HUES6 (cell line): ENCODE data around the gene SACM1L.
A peak's percentile ranks its signal among the peaks of the same experiment; 100 is the strongest.
"Not testable (repeated sequence)": the region's sequence is repeated elsewhere in the genome, so short reads cannot be mapped to it uniquely, and the experiment has no call there.

Experiments
- H3K27ac ChIP-seq: 2 replicates; pipeline ENCODE4 v1.7.0; 2013; ENCODE audit warnings: low read depth, mild to moderate bottlenecking, low read length, inconsistent platforms
- H3K27me3 ChIP-seq: 2 replicates; pipeline ENCODE4 v1.6.1; 2013; ENCODE audit warnings: low read length; ENCODE audit not compliant: control insufficient read depth, insufficient read depth
- H3K36me3 ChIP-seq: 2 replicates; pipeline ENCODE4 v1.6.1; 2013; ENCODE audit warnings: low read length; ENCODE audit not compliant: control insufficient read depth, insufficient read depth
- H3K4me1 ChIP-seq: 2 replicates; pipeline ENCODE4 v1.6.1; 2013; ENCODE audit warnings: low read length; ENCODE audit not compliant: control insufficient read depth, insufficient read depth
- H3K4me3 ChIP-seq: 2 replicates; pipeline ENCODE4 v1.5.1; 2013; ENCODE audit warnings: low read depth, low read length
- H3K9ac ChIP-seq: one replicate; pipeline ENCODE4 v1.6.1; 2013; ENCODE audit warnings: mild to moderate bottlenecking, low read length
- H3K9me3 ChIP-seq: 2 replicates; pipeline ENCODE4 v1.6.1; 2013; ENCODE audit warnings: low read depth, low read length; ENCODE audit not compliant: control insufficient read depth, insufficient read depth

The SACM1L gene

GRCh38 chr3:45683417-45684326, 5.5 kb upstream of the SACM1L start:
- H3K27ac ChIP-seq: peak overlapping the region; percentile 58
- no peak overlapping the region for H3K4me3 ChIP-seq
- H3K36me3 ChIP-seq: peaks cover 16% of the 10 kb centered on the region
- peaks cover 12% of the 10 kb centered on the region for H3K9me3 ChIP-seq
- no peaks in the 10 kb centered on the region for H3K27me3 ChIP-seq
- peaks cover 31% of the 10 kb centered on the region for H3K4me1 ChIP-seq
- H3K9ac ChIP-seq: peak overlapping the region; percentile 20

DNA sequence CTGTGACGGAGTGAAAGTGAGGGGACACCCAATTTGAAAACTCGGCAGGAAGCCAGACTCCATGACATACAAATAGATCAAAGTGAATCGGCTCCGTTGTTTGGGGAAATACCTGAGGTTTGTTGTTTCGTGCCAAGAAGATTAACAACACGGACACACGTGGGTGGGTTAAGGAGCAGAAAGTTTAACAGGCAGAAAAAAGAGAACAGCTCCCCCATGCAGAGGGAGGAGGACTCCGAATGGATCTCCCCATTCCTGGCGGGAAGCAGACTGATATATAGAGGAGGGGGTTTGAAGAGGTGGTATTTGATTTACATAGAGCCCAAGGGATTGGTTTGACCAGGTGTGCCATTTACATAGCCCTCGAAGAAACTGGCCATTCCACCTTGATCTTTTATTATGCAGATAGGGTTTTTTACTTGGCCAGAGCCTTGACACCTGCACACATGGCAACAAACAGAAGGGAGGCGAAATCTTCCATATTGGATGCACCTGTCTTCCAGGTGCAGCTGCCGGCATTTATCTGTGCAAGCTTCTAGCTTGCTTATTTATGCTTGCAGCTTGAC, 4.8 kb upstream of the SACM1L start:
- peaks cover 27% of the 10 kb centered on the region for H3K4me1 ChIP-seq
- no peaks in the 10 kb centered on the region for H3K27me3 ChIP-seq
- peak overlapping the region; percentile 20 for H3K9ac ChIP-seq
- no peak overlapping the region for H3K4me3 ChIP-seq
- H3K9me3 ChIP-seq: peaks cover 12% of the 10 kb centered on the region
- peak overlapping the region; percentile 58 for H3K27ac ChIP-seq
- H3K36me3 ChIP-seq: peaks cover 13% of the 10 kb centered on the region

DNA sequence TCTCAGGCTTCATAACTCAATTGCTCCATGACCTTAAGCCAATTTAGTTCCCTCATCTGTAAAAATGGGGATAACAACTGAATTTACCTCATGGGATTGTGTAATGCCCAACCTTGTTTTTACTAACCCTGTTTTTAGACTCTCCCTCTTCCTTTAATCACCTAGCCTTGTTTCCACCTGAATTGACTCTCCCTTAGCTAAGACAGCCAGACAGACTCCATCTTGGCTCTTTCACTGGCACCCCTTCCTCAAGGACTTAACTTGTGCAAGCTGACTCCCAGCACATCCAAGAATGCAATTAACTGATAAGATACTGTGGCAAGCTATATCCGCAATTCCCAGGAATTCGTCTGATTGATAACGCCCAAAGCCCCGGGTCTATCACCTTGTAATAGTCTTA, 3.5 kb upstream of the SACM1L start:
- H3K27me3 ChIP-seq, H3K36me3 ChIP-seq: not testable (repeated sequence)
- peak overlapping the region; percentile 39; the same call in 1 of the 2 replicates for H3K27ac ChIP-seq
- 0 out of 2 replicates have a peak overlapping the region, but pooled peaks have one; percentile 15 for H3K4me3 ChIP-seq
- peaks cover 12% of the 10 kb centered on the region for H3K9me3 ChIP-seq
- peaks cover 23% of the 10 kb centered on the region for H3K4me1 ChIP-seq
- H3K9ac ChIP-seq: peak overlapping the region; percentile 34

GRCh38 chr3:45686850-45687249, 2.3 kb upstream of the SACM1L start:
- Histone ChIP-seq H3K27me3 (no peaks in the 10 kb centered on the region), H3K9me3 (peaks cover 12% of the 10 kb centered on the region), H3K27ac (no peak overlapping the region), H3K36me3 (peaks cover 14% of the 10 kb centered on the region), H3K9ac (no peak overlapping the region), H3K4me3 (no peak overlapping the region), H3K4me1 (peaks cover 29% of the 10 kb centered on the region)

DNA sequence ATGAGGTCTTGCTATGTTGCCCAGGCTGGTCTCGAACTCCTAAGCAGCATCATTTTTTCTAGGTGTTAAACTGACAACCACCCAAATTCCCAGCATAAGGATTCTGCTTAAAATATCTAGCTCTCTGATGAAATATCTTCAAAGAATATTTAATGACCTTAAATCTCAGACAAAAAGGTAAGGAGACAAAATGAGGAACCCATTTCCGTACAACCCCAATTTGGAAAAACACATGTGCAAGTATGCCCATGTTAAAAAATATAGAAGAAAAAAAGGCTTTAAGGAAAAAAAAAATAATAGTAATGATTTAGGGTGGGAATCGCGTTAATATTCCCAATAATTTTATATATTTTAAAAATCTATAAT, 1.4 kb upstream of the SACM1L start:
- Histone ChIP-seq H3K4me3 (peak overlapping the region; percentile 72), H3K27me3 (no peaks in the 10 kb centered on the region), H3K9ac (no peak overlapping the region), H3K9me3 (peaks cover 5% of the 10 kb centered on the region), H3K36me3 (peaks cover 14% of the 10 kb centered on the region), H3K27ac (no peak overlapping the region), H3K4me1 (peaks cover 30% of the 10 kb centered on the region)

- 0 out of 2 replicates have a peak, but pooled peaks cover under 1% of the 10 kb centered on the region for H3K9me3 ChIP-seq
- H3K4me3 ChIP-seq: peak overlapping the region; percentile 72
- peak overlapping the region; percentile 44; the same call in 1 of the 2 replicates for H3K27ac ChIP-seq
- H3K9ac ChIP-seq: peak overlapping the region; percentile 86
- peaks cover 34% of the 10 kb centered on the region for H3K4me1 ChIP-seq
- no peaks in the 10 kb centered on the region for H3K27me3 ChIP-seq
- peaks cover 17% of the 10 kb centered on the region for H3K36me3 ChIP-seq
Observed at GRCh38 chr3:45688194-45688881, 858 bp upstream of the SACM1L start.

GRCh38 chr3:45689787-45690145, 570 bp downstream of the SACM1L start:
- Histone ChIP-seq H3K9me3 (no peaks in the 10 kb centered on the region), H3K27me3 (no peaks in the 10 kb centered on the region), H3K27ac (peak overlapping the region; percentile 77), H3K9ac (peak overlapping the region; percentile 89), H3K36me3 (peaks cover 19% of the 10 kb centered on the region), H3K4me1 (peaks cover 35% of the 10 kb centered on the region), H3K4me3 (peak overlapping the region; percentile 72)

DNA sequence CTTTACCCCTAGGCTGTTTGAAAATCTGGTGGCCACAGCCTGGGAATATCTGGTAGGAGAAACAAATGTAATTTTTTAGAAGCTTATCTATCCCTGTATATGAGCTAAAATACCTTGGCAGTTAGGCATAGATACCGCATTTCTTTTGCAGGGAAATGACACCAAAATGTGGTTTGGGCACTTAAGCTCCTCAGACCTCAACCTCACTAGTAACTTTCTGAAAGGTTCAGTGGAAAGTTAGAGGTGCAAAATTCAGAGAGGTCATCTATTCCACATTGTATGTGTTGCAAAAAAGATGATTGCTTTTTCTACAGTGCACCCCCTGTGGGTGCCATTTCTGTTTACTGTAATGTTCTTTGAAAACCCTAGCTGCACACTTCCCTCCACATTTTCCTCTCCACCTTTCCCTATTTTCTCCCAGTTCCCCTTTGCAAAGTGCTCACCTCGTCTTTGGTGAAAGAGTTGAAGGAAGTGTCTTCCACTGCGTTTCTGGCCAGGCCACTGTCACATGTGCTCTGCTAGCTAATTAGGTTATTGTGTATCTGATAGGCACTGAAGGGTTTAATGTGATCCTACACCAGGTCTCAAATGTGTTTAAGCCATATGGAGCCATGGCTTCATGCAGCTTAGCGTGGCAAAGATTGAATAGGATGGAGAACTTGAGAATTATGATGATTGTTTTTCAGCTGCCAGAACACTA, 1.3 kb downstream of the SACM1L start:
- H3K9me3 ChIP-seq: no peaks in the 10 kb centered on the region
- H3K27ac ChIP-seq: peak overlapping the region; percentile 77; the same call in 1 of the 2 replicates
- peak overlapping the region; percentile 89 for H3K9ac ChIP-seq
- peaks cover 28% of the 10 kb centered on the region for H3K4me1 ChIP-seq
- no peaks in the 10 kb centered on the region for H3K27me3 ChIP-seq
- peaks cover 19% of the 10 kb centered on the region for H3K36me3 ChIP-seq
- H3K4me3 ChIP-seq: peak overlapping the region; percentile 72

GRCh38 chr3:45691842-45692241, 2.6 kb downstream of the SACM1L start:
- Histone ChIP-seq H3K4me3 (peak overlapping the region; percentile 22; the same call in 1 of the 2 replicates), H3K36me3 (peaks cover 23% of the 10 kb centered on the region), H3K9me3 (no peaks in the 10 kb centered on the region), H3K27me3 (no peaks in the 10 kb centered on the region), H3K27ac (no peak overlapping the region), H3K4me1 (peaks cover 26% of the 10 kb centered on the region), H3K9ac (no peak overlapping the region)

GRCh38 chr3:45692866-45693265, 3.7 kb downstream of the SACM1L start:
- H3K9me3 ChIP-seq: no peaks in the 10 kb centered on the region
- H3K4me1 ChIP-seq: peaks cover 26% of the 10 kb centered on the region
- peaks cover 23% of the 10 kb centered on the region for H3K36me3 ChIP-seq
- no peaks in the 10 kb centered on the region for H3K27me3 ChIP-seq
- no peak overlapping the region for H3K4me3 ChIP-seq
- H3K27ac ChIP-seq: no peak overlapping the region
- H3K9ac ChIP-seq: no peak overlapping the region
